Small intestine (tissue), 7 donors: ENCODE results near the gene KRT8. TPM values are rescaled to one million over a fixed set of nuclear protein-coding genes. Genes with fewer than 3 reads are reported as not detected.

ENCODE experiments used
- DNase-seq, 2 donors: peaks; one replicate each; pipeline versions ENCODE4 v3.0.0 to v3.0.0-alpha.2; 2013
- FAIRE-seq: peaks from 2 replicates; lab custom pipeline; 2012; peaks lifted over from hg19 to GRCh38; lab: Jason Lieb, UNC
- H3K27ac ChIP-seq, 3 donors: one replicate each; pipeline ENCODE4 v1.5.1; 2013; ENCODE audit warnings: low read length in 2 of 3, mild to moderate bottlenecking in 2 of 3, control low read depth in 1 of 3, inconsistent platforms in 1 of 3, low read depth in 1 of 3, moderate library complexity in 1 of 3
- H3K27me3 ChIP-seq, 3 donors: one replicate each; pipeline ENCODE4 v1.6.1; 2013; ENCODE audit warnings: low read length in 3 of 3, inconsistent platforms in 1 of 3; ENCODE audit not compliant: control insufficient read depth in 3 of 3, insufficient read depth in 3 of 3
- H3K36me3 ChIP-seq, 3 donors: one replicate each; pipeline ENCODE4 v1.6.1; 2013; ENCODE audit warnings: low read length in 3 of 3, inconsistent platforms in 1 of 3, low read depth in 1 of 3, mild to moderate bottlenecking in 1 of 3, moderate library complexity in 1 of 3; ENCODE audit not compliant: control insufficient read depth in 3 of 3, insufficient read depth in 2 of 3
- H3K4me1 ChIP-seq, 3 donors: one replicate each; pipeline ENCODE4 v1.6.1; 2013; ENCODE audit warnings: low read length in 2 of 3, inconsistent platforms in 1 of 3, low read depth in 1 of 3, mild to moderate bottlenecking in 1 of 3, moderate library complexity in 1 of 3; ENCODE audit not compliant: control insufficient read depth in 3 of 3, insufficient read depth in 2 of 3
- H3K4me3 ChIP-seq, 3 donors: one replicate each; pipeline ENCODE4 v1.5.1; 2013; ENCODE audit warnings: low read length in 3 of 3, control low read depth in 1 of 3, inconsistent platforms in 1 of 3, low read depth in 1 of 3, mild to moderate bottlenecking in 1 of 3, moderate library complexity in 1 of 3
- H3K9me3 ChIP-seq, 2 donors: one replicate each; pipeline ENCODE4 v1.6.1; 2013; ENCODE audit warnings: low read depth in 1 of 2, low read length in 1 of 2; ENCODE audit not compliant: control insufficient read depth in 2 of 2, insufficient read depth in 1 of 2
- WGBS, 3 donors: extraction: QIAGEN DNeasy Blood & Tissue Kit; methylation state at CpG; one replicate each; pipeline ENCODE4 v1.1.7; 2013; 5-methylcytosine and 5-hydroxymethylcytosine counted together
- polyA plus RNA-seq, 4 donors: library from polyadenylated mRNA; stranded (reverse) in 3 of 4; unstranded in 1 of 4; fragments of 200-250 nt in 3 of 4; fragments of 120-200 nt in 1 of 4; gene quantifications; one replicate each; pipeline versions ENCODE4 v1.2.1 to v1.2.3, GENCODE V29; 2013
- donor health status: healthy with polysubstance abuse.
- donor health status: control.
- donor health status: control.
- donor health status: Bipolar disorder and iron deficiency.
- donor health status: healthy.

The KRT8 gene
- polyA plus RNA-seq, 4 donors: 1,795 to 3,002 (median 2,423) TPM

DNA sequence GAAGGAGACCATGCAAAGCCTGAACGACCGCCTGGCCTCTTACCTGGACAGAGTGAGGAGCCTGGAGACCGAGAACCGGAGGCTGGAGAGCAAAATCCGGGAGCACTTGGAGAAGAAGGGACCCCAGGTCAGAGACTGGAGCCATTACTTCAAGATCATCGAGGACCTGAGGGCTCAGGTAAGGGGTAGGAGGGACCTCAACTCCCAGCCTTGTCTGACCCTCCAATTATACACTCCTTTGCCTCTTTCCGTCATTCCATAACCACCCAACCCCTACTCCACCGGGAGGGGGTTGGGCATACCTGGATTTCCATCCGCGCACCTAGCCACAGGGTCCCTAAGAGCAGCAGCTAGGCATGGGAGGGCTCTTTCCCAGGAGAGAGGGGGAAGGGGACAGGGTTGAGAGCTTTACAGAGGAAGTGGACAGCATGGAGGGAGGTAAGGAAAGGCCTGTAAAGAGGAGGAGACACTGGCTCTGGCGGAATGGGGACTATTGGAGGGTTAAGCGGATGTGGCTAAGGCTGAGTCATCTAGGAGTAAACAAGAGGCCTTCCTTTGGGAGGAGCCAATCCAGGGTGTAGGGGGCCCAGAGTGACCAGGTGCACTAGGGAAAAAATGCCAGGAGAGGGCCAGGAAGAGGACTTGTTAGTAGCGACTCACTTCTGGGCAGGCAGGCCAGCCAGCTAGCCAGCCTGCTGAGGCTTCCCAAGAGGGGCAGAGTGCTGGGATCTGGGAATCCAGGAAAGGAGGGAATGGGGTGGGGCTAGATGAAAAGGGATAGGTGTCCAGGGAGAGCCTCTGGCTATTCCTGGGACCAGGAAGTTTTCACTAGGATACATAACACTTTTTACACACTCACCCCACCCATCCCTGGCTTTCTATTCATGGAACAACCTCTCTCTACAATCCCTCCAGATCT is 44.8 kb upstream of the KRT8 start:
- FAIRE-seq (no peak), DNase-seq (peak; percentile 92 to 95)
- Histone ChIP-seq H3K27me3 (peaks cover 0 to 4% (median 0%) of the 10 kb centered on the region in 3 donors), H3K27ac (peak overlapping the region; percentile 91 to 99 (median 98)), H3K4me1 (peaks cover 2 to 55% (median 3%) of the 10 kb centered on the region in 3 donors), H3K36me3 (peaks cover 0 to 44% (median 7%) of the 10 kb centered on the region in 3 donors), H3K9me3 (no peaks in the 10 kb centered on the region), H3K4me3 (peak overlapping the region; percentile 57 to 85 (median 61))
- WGBS, 3 donors: 18 to 33% (median 25%) methylated on average over 13 of the region's 13 CpGs

DNA sequence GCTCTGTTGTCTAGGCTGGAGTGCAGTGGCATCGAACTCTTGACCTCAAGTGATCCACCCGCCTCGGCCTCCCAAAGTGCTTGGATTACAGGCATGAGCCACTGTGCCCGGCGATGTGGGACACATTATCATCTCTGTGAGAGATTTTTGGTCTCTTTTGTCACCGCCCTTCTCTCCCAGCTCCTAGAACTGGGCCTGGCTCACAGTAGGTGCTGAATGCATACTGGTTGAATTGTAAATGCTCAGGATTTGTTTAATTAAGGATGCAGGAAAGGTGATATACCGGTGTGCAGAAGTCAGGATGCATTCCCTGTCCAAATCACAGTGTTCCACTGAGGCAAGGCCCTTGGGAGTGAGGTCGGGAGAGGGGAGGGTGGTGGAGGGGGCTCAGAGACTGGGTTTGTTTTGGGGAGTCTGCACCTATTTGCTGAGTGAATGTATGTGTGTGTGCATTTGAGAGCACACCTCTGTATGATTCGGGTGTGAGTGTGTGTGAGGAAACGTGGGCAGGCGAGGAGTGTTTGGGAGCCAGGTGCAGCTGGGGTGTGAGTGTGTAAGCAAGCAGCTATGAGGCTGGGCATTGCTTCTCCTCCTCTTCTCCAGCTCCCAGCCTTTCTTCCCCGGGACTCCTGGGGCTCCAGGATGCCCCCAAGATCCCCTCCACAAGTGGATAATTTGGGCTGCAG is 43.0 kb upstream of the KRT8 start:
- Histone ChIP-seq H3K4me1 (peaks cover 2 to 71% (median 3%) of the 10 kb centered on the region in 3 donors), H3K4me3 (no peak overlapping the region), H3K27ac (peak overlapping the region in 2 of 3 donors; percentile 42 to 93), H3K27me3 (peaks cover 0 to 4% (median 0%) of the 10 kb centered on the region in 3 donors), H3K9me3 (no peaks in the 10 kb centered on the region), H3K36me3 (peaks cover 0 to 40% (median 7%) of the 10 kb centered on the region in 3 donors)
- FAIRE-seq (no peak), DNase-seq (peak in 1 of 2 donors; percentile 32)
- 39 to 77% (median 49%) methylated on average over 11 to 12 of the region's 12 CpGs for WGBS, 3 donors

DNA sequence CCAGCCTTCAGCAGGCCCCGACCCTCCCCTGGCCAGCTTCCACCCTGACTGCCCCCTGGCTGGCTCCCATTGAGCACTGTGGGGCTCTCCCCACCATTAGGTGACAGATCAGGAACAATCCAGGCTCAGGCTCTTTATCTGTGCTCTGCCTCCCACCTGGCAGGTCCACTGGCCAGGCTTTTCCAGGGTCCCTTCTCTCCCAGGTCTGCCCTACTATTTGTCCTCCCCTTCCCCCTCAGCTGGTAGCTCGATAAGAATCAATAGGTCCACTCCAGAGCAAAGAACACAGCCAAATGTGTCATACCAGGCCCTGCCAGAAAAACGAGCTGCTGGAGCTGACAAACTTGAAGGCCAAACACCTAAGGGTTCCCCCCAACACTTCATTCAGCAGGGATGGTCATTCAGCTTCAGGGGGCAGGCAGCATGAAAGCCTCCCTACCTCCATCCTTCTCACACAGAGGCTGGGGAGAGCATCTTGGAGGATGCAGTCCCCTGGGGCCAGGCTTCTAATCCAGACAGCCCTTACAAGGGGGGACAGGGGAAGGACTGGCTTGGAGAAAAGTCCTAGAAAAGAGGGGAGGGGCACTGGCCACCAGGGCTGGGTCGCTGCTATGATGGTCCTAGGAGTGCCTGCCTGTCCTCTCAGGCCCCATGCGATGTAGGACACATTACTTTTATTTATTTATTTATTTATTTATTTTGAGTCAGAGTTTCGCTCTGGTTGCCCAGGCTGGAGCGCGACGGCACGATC is 42.1 kb upstream of the KRT8 start:
- 61 to 73% (median 62%) methylated on average over 10 of the region's 10 CpGs for WGBS, 3 donors
- Histone ChIP-seq H3K4me3 (no peak overlapping the region), H3K27me3 (peaks cover 0 to 4% (median 0%) of the 10 kb centered on the region in 3 donors), H3K9me3 (no peaks in the 10 kb centered on the region), H3K4me1 (peaks cover 3 to 75% (median 5%) of the 10 kb centered on the region in 3 donors), H3K36me3 (peaks cover 0 to 31% (median 5%) of the 10 kb centered on the region in 3 donors), H3K27ac (peak overlapping the region; percentile 27 to 93 (median 53))
- no peak for FAIRE-seq
- peak in 1 of 2 donors; percentile 34 for DNase-seq

GRCh38 chr12:52946334-52946733 is 41.5 kb upstream of the KRT8 start:
- Histone ChIP-seq H3K27me3 (peaks cover 0 to 4% (median 0%) of the 10 kb centered on the region in 3 donors), H3K9me3 (no peaks in the 10 kb centered on the region), H3K4me1 (peaks cover 3 to 74% (median 5%) of the 10 kb centered on the region in 3 donors), H3K36me3 (peaks cover 0 to 24% (median 5%) of the 10 kb centered on the region in 3 donors), H3K27ac (peak overlapping the region; percentile 6 to 93 (median 53)), H3K4me3 (no peak overlapping the region)
- DNase-seq (no peak), FAIRE-seq (no peak)
- 0 to 19% (median 18%) methylated on average over 1 of the region's 1 CpG for WGBS, 3 donors

DNA sequence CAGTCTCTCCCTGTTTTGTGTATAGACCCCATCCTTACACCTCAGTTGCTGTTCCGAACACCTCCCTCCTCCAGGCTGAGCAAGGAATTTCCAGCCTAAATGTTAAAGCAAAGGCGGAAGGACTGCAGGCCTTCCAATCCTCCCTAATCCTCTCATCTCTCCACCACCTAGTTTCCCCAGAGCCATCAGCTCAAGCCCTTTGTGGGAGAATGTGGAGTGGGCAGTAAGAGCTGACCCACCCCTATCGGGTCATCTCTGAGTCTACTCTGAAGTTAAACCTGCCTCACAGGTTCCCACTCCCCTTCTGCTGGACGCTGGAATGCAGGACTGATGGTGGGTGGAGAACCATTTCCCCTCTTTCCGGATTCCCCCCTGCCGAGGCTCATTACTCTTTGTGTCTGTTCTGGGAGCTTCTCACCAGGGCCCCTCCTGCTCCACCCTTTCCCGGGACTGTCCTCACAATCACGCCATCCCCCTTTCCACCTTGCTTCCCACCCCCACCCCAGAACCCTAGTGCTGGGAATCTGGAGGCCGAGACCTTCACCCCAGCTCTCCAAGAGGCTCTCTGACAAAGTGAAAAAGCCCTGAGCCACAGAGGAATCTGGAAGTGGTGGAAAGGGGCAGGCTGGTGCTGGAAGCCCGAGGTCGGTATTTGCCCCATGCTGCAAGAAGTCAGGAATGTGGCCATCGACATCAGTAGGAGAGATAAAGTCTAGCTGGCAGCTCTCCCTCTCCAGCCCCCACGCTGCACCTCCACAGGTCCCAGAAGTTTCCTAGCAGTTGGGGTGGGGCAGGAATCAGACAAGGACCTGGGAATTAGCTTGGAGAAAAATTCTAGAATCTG is 40.7 kb upstream of the KRT8 start:
- no peak overlapping the region for H3K4me3 ChIP-seq
- peaks cover 0 to 17% (median 0%) of the 10 kb centered on the region in 3 donors for H3K36me3 ChIP-seq
- peak overlapping the region; percentile 6 to 93 (median 53) for H3K27ac ChIP-seq
- 24 to 44% (median 38%) methylated on average over 13 of the region's 13 CpGs for WGBS, 3 donors
- H3K27me3 ChIP-seq: peaks cover 0 to 4% (median 0%) of the 10 kb centered on the region in 3 donors
- FAIRE-seq (no peak), DNase-seq (peak; percentile 93)
- H3K4me1 ChIP-seq: peaks cover 3 to 70% (median 5%) of the 10 kb centered on the region in 3 donors
- H3K9me3 ChIP-seq: no peaks in the 10 kb centered on the region

DNA sequence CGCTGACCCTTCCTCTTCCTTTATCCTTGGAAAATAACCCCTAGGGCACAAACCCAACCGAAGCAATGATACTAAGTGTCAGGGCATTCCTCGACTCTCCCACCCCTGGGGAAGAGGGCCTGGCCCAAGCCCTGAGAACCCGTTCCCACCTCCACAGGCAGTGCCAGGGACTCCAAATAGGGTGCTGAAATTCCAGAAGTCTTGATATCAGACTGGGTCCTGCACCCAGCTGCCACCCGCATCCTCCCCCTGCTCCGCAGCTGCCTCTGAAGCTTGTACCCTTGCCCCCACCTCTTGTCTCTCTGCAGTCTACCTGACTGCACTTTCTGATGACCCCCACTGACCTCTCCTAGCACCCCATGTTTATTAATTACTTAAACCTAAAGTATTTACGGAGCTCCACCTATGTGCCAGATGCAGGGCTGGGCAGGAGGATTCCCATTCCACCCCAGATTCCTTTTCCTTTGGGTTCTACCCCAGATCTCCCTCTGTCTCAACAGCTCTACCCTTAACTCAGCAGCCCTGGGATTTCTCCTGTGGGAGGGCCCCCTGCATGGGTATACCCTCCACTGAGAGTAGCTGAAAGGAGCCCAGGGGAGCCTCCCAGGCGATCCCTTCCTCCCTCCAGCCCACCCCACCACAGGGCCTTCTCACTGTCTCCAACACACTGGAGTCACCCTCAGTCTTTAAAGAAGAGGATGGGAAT is 40.0 kb upstream of the KRT8 start:
- H3K4me3 ChIP-seq: no peak overlapping the region
- H3K36me3 ChIP-seq: peaks cover 0 to 9% (median 0%) of the 10 kb centered on the region in 3 donors
- H3K27ac ChIP-seq: peak overlapping the region in 1 of 3 donors; percentile 93
- WGBS, 3 donors: 84 to 87% (median 86%) methylated on average over 8 of the region's 8 CpGs
- H3K9me3 ChIP-seq: no peaks in the 10 kb centered on the region
- DNase-seq (peak in 1 of 2 donors; percentile 19), FAIRE-seq (no peak)
- H3K27me3 ChIP-seq: peaks cover 0 to 4% (median 0%) of the 10 kb centered on the region in 3 donors
- H3K4me1 ChIP-seq: peaks cover 3 to 70% (median 5%) of the 10 kb centered on the region in 3 donors

- H3K4me3 ChIP-seq: no peak overlapping the region
- H3K4me1 ChIP-seq: peaks cover 3 to 62% (median 5%) of the 10 kb centered on the region in 3 donors
- FAIRE-seq (no peak), DNase-seq (no peak)
- peaks cover 0 to 6% (median 0%) of the 10 kb centered on the region in 3 donors for H3K36me3 ChIP-seq
- 62 to 84% (median 82%) methylated on average over 3 of the region's 3 CpGs for WGBS, 3 donors
- peak overlapping the region in 2 of 3 donors; percentile 55 to 84 for H3K27ac ChIP-seq
- no peaks in the 10 kb centered on the region for H3K27me3 ChIP-seq
- H3K9me3 ChIP-seq: no peaks in the 10 kb centered on the region
Measured at GRCh38 chr12:52942901-52943181, 38.0 kb upstream of the KRT8 start.
